SW480 (cell line): ENCODE results near the gene PRR33.

Experiments used
- DNase-seq: peaks from one replicate; pipeline ENCODE4 v3.0.0-alpha.2; 2016; ENCODE audit warnings: low spot score

The PRR33 gene

DNA sequence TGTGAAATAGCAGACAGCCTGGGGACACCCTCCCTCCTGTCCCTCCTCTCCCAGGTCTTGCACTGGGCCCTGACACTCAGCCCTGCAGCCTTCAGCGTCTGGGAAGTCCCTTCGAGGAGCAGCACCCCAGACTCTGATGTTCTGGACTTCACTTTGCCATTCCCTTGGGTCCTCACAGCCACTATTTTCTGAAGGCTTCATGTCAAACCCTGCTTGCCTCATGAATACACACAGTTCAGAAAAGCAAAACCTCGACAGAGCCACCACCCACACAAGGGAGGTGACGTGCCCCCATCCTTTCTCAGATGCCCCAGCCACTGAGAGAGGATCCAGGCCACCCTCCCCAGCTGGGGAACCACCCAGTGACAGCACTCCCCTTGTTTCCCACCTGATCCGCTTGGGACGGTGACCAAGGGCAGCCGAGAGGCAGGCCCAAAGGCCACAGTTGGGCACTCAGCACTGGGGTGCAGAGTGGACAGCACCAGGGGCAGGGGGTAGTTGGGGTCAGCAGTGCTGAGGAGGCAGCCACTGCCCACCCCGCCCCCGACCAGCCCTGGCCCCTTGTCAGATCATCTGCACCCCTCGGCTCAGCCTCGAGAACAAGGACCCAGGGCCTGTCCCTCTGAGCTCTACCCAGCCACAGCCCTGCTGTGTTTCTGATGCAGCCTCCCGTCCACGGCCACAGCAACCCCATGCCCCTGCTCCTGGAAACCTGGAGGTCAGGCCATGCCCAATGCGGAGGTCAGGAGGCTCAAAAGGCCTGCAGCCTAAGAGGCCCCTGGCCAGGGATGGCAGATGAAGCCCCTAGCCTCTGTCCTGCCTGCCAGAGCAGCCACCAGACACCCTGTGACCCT is 24.7 kb upstream of the PRR33 start:
- no peak for DNase-seq

DNA sequence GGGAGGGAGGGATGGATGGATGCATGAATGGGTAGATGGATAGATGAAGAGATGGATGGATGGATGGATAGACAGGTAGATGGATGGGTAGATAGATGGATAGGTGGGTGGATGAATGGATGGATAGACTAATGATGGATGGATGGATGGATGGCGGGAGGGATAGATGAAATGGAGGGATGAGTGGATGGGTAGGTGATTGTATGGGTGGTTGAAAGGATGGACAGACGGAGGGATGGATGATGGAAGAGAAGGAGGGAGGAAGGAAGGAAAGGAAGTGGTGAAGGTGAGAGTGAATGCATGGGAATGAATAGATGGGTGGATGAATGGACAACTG is 24.1 kb upstream of the PRR33 start:
- DNase-seq = no peak

DNA sequence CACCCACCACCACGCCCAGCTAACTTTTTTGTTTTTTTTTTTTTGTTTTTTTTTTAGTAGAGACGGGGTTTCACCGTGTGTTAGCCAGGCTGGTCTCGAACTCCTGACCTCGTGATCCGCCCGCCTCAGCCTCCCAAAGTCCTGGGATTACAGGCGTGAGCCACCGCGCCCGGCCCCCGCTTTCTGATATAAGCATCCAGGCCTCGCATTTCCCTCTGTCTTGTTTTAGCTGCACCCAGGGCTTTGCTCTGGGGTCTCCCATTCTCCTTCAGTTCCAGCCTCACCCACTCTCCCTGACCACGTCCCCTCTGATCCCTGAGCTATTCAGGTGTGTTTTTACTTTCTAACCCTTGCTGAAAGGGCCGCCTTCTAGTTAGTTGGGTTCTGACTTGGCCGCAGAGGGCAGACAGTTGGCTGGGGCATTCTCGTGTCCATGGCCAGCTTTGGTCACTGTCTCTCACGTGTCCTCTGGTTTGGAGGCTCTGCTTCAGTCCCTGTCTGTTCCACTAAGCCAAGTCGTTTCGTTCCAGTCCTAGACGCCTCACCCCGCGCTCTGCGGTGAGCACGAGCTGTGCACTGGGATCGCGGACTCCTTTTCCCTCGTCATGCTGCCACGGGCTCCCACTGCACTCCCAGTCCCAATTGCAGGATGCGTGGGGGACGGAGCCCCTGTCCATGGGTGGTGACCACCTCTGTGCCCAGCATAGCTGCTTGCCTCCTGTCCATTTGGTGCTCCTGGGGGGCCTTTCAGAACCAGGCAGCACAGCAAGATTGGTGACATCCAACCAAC is 21.8 kb upstream of the PRR33 start:
- no peak for DNase-seq

DNA sequence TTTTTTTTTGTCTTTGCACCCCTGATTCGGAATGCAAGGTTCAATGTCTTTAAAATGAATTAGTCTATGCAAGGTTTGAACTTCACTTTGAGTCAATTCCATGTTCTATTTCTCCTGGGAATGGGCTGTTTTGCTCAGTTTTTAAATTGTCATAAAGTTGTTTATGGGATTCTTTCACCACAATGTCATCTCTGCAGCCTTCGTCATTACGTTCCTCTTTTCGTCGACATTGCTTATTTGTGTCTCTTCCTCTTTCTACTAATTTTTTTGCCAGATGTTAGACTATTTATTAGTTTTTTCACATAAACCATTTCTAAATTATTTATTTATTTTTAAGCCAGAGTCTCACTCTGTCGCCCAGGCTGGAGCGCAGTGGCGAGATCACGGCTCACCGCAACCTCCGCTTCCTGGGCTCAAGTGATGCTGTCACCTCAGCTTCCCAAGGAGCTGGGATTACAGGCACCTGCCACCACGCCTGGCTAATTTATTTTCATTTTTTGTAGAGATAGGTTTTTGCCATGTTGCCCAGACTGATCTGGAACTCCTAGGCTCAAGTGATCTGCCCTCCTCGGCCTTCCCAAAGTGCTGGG is 20.7 kb upstream of the PRR33 start:
- DNase-seq = no peak

DNA sequence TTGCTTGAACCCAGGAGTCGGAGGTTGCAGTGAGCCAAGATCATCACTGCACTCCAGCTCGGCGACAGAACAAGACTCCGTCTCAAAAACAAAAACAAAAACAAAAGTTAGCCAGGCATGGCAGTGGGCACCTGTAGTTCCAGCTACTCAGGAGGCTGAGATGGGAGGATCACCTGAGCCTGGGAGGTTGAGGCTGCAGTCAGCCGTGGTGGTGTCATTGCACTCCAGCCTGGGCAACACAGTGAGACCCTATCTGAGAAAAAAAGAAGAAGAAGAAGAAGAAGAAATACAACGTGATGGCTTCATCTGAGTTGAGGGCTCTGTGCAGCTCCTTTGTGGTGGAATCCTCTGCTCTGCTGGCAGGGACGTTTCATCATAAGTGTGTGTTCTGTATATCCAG is 17.8 kb upstream of the PRR33 start:
- DNase-seq = no peak

DNA sequence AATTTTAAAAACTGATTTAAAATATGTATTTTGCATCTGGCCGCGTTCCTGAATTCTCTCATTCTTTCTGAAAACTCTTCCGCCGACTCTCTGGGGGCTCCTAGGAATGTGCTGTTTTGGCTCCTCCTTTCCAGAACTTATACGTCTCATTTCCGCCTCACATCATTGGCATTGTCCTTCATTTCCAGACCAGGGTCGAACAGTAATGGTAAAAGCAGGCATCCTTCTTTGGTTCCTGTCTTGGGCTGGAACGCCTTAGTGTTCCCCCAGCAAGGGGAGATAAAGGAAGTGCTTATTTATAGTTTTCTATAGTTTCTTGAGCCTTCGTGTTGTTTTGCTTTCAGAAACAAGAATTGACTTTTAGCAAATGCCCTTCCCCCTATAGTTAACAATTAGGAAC is 16.9 kb upstream of the PRR33 start:
- no peak for DNase-seq

DNA sequence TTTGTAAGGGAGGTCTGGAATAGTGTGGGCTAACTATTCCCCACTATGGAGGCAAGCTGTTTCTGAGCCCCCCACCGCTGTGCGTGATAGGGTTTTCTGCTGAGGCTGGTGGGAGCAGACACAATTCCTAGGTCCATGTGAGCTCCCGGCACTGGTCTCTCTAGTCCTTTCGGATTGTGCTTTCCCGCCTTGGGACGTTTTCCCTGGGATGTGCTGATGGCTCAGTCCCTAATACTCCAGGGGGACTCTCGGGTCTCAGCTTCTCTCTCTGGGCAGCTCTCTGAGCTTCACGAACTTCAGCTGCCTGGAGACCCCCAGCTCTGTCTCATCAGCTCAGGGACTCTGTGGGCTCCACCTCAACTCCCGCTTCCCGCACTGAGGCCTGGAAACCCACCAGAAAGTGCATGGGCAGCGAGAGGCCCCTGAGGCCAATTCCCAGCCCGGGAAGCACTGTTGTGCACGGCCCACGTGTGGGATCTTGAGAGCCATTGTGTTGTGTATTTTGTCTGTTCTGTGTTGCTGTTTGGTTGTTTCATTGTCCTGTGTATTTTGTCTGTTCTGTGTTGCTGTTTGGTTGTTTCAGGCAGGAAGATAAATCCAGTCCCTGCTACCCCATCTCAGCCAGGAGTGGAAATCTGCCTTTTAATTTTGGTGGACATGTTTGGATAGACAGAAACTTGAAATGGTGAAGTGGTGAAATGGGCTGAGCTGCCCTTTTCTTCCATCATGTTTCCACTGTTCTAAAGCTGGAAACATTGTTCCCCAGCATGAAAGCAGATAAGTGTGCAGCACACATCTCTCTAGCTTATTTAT is 15.1 kb upstream of the PRR33 start:
- DNase-seq = no peak

DNA sequence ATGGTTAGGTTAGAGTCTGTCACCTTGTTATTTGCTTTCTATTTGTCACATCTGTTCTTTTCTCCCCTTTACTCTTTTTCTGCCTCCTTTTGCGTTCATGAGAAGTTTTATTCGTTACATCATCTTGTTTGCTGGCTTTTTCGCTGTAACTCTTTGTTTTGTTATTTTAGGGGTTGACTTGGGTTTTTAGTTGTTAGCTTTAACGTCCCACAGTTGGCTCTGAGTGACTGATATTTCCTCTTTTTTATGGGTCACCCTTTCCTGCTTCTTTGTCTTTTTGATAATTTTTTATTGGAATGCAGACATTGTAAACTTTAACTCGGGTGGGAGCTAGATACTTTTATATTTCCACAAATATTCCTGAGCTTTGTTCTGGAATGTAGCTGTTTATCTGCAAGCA is 14.5 kb upstream of the PRR33 start:
- no peak for DNase-seq

DNA sequence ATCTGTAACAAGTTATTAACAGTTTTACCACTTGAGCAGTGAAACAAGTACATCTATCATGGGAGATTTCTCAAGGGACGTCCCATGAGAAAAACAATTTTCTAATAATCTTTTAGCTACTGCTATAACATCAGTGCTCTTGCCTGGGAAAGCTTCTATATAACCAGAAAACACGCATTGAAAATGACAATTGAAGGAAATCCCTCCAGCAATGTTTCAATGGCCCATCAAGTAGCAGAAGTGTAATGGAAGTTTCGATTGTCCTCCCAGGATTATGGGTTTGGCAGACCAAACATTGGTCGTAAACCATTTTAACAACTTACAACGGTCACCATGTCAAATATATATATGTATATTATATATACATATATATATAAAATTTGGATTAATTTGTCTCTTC is 8.0 kb upstream of the PRR33 start:
- no peak for DNase-seq

DNA sequence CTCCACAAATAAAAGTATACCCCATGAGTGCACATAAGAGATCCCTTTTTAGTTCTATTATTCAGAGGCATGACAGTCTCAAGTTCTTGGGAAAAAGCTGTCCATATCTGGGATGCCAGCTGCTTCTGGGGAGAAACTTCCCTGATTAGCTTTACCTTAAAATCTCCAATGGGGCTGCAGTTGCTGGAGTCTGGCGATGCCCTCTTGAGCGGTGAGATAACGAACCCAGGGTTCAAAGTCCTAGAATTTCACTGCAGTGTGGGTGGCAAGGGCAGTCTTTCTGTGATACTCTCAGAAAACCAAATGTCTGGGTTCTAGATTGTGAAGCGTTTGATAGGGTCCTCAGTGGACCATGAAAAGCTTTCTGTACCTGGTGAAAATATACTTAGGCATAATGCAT is 7.4 kb upstream of the PRR33 start:
- no peak for DNase-seq

DNA sequence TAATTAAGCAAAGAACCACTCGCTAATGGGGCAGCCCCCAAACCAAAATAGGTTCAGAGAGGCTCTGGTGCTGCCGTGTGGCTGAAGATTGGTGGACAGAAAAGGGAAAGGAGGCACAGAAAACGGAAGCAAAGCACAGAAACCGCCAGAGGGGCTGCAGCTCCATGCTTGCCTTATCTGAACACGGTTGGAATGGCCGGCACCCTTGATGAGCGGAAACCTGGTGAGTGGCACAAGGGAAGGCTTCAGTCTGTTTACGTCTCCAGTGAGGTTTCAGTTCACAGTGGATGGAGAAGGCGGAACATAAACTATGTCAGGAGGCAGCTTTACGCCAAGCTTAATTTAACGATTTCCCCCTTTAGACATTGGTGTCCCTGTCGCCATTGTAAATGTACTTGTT is 5.2 kb upstream of the PRR33 start:
- DNase-seq = no peak

DNA sequence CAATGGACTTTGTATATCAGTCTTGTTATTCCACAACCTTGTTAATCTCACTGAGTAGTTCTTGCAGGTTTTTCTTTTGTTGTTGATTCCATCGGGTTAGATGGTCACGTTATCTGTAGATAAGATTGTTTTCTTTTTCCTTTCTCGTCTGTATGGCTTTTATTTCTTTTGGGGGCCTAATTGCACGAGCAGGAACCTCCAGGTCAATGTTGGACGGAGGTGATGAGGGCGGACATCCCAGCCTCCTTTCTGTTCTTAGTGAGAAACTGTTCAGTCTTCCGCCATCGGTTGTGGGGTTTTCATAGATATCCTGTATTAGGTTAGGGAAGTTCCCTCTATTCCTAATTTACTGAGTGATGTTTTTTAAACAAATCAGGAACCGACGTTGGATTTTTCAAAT is 4.8 kb upstream of the PRR33 start:
- DNase-seq = no peak

DNA sequence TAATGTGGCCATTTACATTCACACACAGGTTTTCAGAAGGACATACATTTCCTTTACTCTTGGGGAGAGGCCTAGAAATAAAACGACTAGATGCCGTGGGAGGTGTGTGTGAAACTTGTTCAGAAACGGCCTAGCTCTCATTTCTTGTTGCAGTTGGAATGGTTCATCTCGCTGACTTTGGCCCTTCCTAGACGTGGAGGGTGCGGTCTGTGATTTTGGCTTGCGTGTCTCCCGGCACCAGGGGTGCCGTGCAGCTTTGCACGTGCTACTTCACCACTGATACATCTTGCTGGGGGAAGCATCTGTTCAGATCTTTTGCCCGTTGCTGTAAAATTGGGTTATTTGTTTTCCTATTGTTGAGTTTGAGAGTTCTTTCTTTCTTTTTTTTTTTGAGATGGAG is 3.1 kb upstream of the PRR33 start:
- DNase-seq = no peak

DNA sequence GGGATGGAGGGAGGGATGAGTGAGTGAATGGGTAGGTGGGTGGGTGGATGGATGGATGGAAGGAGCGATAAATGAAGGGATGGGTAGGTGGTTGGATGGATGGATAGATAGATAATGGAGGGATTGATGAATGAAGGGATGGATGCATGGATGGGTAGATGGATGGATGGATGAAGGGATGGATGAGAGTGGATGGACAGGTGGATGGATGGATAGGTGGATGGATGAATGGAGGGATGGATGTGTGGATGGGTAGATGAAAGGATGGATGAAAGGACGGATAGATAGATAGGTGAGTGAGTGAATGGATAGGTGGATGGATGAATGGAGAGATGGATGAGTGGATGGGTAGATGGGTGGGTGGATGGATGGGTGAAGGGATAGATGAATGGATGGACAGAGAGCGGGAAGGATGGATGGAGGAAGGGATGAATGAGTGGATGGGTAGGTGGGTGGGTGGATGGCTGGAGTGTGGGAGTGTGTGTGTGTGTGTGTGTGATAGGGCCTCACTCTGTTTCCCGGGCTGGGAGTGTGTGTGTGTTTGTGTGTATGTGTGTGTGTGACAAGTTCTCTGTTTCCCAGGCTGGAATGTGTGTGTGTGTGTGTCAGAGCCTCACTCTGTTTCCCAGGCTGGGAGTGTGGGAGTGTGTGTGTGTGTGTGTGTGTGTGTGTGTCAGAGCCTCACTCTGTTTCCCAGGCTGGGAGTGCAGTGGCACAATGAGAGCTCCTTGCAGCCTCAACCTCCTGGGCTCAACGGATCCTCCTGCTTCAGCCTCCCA is 2.1 kb upstream of the PRR33 start:
- DNase-seq = no peak

DNA sequence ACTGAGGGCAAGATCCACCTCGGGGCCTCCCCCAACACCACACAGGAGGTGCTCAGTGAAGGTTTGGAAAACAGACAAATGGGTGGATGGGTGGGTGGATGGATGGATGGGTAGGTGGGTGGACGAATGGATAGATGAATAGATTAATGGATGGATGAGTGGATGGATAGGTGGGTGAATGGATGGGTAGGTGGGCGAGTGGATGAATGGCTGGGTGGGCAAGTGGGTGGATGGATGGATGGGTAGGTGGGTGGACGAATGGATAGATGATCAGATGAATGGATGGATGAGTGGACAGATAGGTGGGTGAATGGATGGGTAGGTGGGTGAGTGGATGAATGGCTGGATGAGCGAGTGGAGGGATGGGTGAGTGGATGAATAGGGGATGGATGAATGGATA is 863 bp upstream of the PRR33 start:
- no peak for DNase-seq

DNA sequence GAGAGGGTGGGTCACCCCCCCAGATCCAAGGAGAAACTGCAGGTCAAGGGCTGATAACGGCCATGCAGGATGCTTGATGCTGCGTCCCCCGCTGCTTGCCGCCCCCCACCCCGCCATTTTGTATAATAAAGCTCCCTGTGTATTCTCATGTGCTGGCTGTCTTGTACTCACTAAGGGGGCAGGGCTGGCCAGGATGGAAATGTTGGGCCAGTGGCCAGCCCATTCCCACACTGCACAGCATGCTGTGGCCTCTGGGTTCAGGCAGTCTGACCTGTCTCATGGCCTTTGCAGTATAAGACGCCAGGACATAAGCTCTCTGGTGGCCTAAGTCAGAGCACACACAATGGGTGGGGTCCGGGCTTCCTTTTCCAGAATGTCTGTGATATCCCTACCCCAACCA is 421 bp upstream of the PRR33 start:
- no peak for DNase-seq

DNA sequence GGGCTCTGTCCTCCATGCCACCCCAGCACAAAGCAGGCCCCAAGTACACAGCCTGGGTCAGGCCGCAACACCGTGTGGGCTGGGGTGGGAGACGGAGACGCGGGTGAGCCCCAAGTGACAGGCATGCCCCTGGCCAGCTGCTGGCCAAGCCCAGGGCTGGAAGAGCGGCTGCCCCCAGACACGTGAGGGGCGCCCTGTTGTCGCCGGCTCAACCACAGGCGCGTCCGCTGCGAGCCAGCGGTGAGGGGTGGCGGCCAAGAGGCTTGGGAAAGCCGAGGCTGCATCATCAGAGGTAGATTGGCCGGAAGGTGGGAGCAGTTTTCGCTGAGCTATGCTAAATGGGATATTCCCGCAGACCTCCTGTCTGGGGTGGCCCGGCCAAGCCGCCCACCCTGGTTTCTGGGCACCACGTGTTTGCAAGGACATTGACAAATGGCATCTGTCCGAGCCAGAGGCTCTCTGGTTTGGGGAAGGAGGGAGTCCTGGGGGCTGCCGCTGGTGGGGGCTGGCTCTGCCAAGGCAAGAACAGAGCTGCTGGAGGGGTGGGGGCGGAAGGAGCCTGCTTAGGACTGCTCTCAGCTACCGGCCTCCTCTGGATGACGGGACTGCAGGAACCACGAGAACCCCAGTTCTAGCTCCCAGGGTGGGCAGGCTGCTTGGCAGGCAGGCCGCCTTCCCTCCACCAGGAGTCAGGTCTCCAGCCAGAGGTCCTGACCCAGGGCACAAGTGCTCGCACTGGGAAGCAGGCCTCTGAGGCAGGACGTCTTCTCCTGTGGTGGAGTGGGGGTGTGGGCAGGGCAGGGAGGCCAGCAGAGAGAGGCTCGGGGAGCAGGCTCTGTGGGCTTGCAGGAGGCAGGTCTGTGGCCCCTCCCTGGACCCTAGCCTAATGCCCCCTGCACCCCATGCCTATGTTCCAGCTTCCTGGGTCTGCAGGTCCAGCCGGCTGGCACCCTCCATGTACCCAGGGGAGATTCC is 552 bp downstream of the PRR33 start:
- DNase-seq = no peak

DNA sequence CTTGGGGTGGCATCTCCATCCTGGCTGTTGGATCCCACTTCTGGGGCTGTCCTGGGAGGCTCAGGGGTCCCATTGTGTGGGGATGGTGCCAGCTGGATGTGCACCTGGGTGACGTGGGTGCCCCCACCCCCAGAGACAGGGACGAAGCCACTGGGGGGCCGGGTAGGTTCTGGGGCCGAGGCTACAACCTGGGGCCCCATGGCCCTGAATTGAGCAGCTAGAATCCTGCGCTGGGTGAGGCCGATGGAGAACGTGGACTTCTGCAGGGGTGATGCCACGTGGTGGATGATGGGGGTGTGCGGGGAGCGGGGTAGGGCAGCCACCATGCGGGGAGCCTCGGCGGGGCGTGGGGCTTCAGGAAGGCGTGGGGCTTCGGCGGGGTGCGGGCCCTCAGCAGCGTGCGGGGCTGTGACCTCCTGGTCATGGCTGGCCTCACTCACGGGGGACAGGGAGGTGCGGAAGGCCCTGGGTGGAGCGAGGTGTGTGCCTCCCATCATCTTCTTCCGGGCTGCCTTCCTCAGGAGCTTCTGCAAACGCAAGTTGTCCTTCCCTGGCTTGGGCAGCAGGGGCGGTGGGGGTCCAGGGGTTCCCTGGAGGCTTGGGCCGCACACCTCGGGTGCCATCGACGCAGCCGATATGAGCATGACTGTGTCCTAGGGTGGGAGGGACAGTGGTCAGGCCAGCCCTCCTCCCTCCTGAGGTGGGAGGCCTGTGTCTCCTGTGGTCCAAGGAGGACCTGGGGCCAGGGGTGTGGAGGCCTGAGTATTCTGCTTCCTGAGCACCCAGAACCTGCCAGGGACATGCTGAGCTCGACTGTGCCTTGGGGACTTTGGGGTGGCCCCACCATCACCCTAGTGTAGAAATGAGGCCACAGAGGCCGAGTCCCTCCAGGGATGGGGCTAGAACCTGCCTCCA is 1.5 kb downstream of the PRR33 start:
- DNase-seq = no peak

DNA sequence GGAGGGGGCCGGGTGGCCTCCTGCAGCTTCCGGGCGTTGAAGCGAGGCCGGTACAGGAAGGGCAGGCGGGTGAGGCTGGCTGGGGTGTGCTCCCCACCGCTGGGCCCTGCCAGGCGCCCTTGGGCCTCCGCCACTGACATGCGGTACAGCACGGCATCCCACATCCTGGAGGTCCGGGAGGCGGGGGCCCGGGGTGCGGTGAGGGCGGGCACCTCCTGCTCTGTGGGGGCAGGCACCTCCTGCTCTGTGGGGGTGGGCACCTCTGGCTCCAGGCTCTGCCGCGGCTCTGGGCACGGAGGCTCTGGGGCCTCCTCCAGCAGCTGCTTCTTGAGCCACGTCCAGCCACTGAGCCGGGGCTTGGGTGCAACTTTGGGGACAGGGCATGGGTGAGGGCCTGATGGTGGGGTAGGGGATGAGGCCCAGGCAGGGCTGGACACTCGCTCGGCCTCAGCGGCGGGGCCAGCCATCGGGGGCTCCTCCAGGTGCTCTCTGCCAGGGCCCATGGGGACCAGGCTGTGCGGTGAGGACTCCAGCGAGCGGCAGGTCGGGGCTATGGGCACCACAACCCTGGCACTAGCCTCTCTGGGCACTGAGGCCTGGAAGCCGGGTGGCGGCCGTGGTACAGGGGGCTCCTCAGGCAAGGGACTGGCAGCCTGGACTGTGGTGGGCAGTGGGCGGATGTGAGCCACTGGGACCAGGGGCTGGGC is 2.3 kb downstream of the PRR33 start:
- DNase-seq = no peak
